SH-SY5Y (cell line): Measurements from ENCODE around the gene ANTXR1.

Experiments used
- GATA2 ChIP-seq: IDR thresholded peaks from 2 replicates; pipeline ENCODE4 v1.6.1; 2011; ENCODE audit warnings: mild to moderate bottlenecking, low read depth, low read length
- GATA3 ChIP-seq: IDR thresholded peaks from 2 replicates; pipeline ENCODE4 v1.6.1; 2011; ENCODE audit warnings: low read depth, mild to moderate bottlenecking, low read length, moderate library complexity

DNA sequence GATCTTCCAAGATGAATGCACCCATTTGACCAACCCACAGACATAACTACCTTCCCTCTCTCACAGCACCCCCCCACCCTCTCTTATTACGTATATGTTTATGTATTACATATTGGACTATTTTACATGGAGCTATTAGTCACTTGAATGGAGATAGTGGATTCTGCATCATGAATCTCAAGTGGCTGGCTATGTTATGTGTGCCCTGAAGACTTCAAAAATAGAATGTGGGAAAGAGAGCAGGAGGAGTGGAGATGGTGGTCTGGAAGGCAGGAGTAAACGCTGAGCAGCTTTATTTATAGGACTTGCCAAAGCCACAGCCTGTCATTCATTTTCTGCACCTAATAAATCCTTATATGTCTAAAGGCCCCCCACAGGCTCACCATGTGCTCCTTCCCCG lies 4.9 kb downstream of the ANTXR1 start:
- TF ChIP-seq GATA2, result no peak
- no peak for TF ChIP-seq GATA3
